Skin of body (tissue), 2 donors: ENCODE results near the gene GSK3B. TPM values are rescaled to one million over a fixed set of nuclear protein-coding genes. Genes with fewer than 3 reads are reported as not detected.
"Not testable (repeated sequence)": the region's sequence is repeated elsewhere in the genome, so short reads cannot be mapped to it uniquely, and the experiment has no call there.

Experiments used
- DNase-seq: peaks from one replicate; lab custom pipeline; 2025; lab: John Stamatoyannopoulos, UW
- total RNA-seq: library from RNA; depleted of rRNA; stranded (reverse); fragments of >200 nt; gene quantifications from one replicate; pipeline ENCODE4 v1.2.3, GENCODE V29; 2014

GSK3B gene
- total RNA-seq, 1 donor from 2014 or later, result 45.7 TPM

GRCh38 chr3:119937229-119937628 is 157.0 kb downstream of the GSK3B start:
- DNase-seq, result no peak

DNA sequence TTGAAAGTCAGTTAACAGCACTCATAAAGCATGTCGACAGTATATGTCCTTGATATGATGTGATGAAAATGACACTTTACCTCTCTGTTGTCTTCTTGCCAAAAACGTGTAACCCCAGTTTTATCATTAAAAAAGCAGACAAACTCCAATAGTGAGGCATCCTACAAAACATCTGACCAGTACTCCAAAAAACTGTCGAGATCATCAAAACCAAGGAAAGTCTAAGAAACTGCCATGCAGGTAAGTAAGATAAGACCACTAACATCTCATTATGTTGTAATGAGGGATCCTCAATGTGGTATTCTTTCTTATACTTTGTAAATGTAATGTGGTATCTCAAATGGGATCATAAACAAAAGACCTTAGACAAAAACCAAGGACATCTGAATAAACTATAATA is 160.0 kb downstream of the GSK3B start:
- no peak for DNase-seq

DNA sequence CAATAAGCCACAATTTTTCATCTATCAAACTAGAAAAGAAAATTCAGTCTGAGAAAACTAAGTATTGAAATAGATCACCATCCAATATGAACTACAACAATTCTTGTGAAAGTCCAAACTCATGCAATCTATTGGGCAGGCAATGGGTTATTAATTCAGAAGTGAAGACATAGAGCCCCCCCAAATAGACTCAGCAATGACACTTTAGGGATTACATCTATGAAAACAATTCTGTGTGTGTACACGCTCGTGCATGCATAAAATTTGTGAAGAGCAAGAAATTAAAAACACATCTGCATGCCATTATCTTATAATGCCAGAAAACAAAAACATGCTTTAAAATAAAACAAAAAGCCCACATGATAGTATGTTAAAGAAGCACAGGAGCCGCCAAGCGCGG is 161.0 kb downstream of the GSK3B start:
- DNase-seq, result peak; percentile 58

GRCh38 chr3:119930286-119930685 is 164.0 kb downstream of the GSK3B start:
- no peak for DNase-seq

DNA sequence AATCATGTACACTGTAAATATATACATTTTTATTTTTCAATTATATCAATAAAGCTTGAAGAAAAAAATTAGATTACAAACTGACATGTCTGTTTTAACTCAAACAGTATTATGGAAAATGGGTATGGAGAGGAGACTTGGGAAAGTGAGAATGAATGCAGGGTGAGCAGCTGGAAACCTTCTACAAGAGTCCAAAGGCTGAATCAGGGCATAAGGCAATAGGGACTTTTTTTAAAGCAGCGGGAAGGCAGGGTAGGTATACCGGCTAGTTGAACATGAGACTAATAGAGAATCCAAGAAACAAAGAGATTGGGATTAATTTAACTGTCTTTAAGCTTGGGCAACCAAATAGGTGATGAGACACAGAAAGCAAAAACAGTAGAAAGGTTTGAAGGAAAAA is 167.1 kb downstream of the GSK3B start:
- DNase-seq, result no peak

DNA sequence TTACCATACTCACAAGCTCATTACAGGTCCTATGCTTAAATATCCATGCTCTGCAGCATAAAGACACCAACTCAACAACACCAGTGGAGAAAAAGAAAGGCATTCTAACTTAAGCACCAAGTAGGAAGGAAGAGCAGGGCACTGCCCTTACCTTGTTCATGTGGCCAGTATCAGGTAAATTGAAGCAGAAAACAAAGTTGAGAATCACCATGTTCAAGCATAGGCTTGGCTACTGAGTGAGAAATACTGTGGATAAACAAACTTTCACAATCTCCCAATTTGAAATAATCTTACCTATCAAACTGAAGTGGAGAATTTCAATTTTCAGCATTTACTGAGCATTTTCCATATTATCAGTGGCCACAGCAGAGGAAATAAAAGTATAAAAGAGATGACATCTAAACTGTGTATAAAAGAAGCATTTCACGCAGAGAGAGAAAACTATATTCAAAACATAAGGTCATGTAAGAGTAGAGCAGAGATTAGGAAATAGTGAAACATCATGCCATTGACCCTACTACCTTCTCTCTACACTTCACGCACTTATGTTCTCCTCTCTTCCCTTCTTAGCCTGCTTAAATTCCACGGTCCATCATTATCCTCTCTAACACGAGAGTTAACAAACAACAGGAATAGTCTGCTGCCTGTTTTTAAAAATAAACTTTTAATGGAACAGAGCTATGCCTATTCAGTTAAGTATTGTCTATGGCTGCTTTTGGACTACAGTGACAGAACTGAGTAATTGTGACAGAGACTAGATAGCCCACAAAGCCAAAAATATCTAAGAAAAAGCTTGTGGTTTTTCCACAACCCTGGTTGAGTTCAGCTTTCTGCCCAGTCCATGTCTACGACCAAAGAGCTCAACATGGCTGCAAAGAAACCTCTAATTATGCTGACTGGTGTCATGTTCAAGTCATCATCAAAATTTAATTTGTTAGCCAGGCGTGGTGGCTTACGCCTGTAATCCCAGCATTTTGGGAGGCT is 169.8 kb downstream of the GSK3B start:
- DNase-seq, result no peak

GRCh38 chr3:119918992-119919933 is 175.0 kb downstream of the GSK3B start:
- no peak for DNase-seq

- DNase-seq, result no peak
Observed at GRCh38 chr3:119913021-119913420, 181.2 kb downstream of the GSK3B start.

DNA sequence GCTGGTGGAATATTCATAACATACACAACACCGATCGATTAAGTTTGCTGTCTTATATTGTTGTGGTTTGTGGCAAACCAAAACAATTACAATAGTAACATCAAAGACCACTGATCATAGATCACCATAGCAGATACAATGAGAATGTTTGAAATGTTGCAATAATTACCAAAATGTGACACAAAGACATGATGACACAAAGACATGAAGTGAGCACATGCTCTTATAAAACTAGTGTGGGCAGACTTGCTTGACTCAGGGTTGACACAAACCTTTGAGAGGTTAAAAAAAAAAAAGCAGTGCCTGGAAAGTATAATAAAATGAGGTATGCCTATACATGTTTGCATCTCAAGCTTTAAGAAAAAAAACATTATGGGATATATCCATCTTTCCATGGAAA is 182.0 kb downstream of the GSK3B start:
- DNase-seq, result no peak

GRCh38 chr3:119911748-119912147 is 182.5 kb downstream of the GSK3B start:
- DNase-seq, result no peak

DNA sequence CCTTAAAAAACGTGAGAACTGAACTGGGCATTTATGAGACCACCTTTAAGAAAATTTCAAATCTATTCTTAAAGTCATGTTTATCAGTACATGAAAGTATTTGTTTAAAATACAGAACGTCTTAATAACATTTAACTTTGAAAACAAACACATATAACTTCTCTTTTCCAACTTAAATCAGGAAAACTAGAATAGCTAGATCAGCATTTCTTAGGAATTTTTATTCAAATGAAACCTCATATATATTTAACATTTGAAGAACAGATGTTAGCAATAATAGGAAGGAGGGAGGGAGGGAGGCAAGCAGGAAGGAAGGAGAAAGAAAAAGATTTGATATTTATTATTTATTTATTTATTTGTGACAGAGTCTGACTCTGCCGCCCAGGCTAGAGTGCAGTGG is 192.2 kb downstream of the GSK3B start:
- no peak for DNase-seq

DNA sequence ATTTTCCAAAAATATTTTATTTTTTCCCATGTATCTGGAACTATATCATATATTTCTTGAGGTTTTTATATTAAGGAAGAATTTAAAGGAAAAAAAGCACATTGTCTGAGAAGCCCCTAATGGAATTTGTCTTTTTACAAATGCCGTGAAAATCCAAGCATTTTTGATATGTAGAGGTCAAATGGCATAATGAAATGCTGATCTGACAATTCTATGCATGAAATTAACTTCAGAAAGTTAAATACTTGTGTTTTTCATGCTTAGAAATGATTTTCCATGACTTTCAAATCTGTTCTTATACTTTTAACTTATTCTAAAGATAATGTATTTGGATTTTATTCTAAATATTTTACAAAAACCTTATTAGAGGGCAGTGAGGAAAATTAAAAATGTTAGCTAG is 193.1 kb downstream of the GSK3B start:
- DNase-seq, result no peak

DNA sequence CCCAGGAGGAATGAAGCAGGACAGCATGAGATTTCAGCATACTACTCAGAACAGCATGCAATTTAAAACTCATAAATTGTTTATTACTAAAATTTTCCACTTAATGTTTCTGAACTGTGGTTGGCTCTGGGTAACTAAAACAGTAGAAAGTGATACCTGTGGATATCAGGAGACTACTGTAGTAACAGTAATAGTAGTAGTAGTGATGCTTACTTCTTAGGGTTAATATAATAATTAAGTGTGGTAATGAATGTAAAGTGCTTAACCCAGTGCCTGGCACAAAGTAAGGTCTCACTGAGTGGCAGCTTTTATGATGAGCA is 195.1 kb downstream of the GSK3B start:
- no peak for DNase-seq

GRCh38 chr3:119898478-119899191 is 195.6 kb downstream of the GSK3B start:
- DNase-seq, result no peak

DNA sequence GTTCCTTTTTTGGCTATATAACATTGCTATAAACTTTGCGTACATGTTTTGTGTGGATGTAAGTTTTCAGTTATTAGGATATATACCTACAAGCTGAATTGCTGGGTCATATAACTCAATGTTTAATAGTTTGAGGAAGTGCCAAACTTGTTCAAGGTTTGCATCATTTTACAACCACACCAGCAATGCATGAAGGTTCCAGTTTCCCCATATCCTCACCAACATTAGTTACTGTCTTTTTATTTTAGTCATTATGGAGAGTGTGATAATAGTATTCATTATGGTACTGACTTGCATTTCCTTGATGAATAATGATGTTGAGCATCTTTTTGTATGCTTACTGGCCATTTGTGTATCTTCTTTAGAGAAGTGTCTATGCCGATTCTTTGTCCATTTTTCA is 200.1 kb downstream of the GSK3B start:
- no peak for DNase-seq

GRCh38 chr3:119893769-119894168 is 200.5 kb downstream of the GSK3B start:
- DNase-seq, result no peak

- peak; percentile 88 for DNase-seq
Observed at GRCh38 chr3:119891944-119892721, 202.1 kb downstream of the GSK3B start.

DNA sequence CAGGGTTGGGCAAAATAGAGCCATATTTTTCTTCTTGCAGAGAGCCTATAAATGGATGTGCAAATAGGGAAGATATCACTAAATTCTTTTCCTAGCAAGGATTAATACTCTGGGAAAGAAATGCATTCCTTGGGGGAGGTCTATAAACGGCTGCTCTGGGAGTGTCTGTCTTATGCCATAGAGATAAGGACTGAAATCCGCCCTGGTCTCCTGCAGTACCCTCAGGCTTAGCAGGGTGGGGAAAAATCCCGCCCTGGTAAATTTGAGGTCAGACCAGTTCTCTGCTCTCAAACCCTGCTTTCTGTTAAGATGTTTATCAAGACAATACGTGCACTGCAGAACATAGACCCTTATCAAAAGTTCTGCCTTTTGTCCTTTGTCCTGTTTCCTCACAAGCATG is 205.6 kb downstream of the GSK3B start:
- not testable (repeated sequence) for DNase-seq

DNA sequence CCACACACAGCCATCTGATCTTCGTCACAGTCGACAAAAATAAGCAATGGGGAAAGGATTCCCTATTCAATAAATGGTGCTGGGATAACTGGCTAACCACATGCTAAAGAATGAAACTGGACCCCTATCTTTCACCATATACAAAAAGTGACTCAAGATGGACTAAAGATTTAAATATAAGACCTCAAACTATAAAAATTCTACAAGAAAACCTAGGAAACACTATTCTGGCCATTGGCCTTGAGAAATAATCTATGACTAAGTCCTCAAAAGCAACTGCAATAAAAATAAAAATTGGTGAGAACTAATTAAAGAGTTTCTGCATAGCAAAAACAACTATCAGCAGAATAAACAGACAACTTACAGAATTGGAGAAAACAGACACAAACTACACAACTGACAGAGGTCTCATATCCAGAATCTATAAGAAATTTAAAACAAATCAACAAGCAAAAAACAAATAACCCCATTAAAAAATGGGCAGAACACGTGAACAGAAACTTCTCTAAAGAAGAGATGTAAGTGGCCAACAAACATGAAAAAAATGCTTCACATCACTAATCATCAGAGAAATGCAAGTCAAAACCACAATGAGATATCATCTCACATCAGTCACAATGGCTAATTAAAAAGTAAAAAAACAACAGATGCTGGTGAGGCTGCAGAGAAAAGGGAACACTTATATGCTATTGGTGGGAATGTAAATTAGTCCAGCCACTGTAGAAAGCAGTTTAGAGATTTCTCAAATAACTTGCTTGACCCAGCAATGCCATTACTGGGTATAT is 208.3 kb downstream of the GSK3B start:
- no peak for DNase-seq

DNA sequence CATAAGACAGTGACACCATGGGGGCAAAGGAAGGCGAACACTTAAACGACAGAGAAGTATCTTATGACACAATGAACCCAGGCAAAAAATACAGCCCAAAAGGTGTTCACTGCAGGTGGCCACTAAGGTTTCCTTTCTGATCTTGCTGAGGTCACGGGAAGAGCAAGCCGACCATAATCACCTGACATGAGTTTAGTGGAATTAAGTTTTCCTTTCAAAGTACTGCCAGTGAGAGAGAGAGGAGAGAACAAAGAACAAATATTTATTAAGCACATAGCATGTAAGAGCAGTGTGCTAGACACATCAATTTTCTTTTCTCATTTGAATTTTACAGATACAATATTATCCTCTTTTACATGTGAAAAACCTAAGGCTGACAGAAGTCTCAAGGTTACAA is 210.1 kb downstream of the GSK3B start:
- no peak for DNase-seq
